ENCODE measurements around the gene CYP27A1.

DNA sequence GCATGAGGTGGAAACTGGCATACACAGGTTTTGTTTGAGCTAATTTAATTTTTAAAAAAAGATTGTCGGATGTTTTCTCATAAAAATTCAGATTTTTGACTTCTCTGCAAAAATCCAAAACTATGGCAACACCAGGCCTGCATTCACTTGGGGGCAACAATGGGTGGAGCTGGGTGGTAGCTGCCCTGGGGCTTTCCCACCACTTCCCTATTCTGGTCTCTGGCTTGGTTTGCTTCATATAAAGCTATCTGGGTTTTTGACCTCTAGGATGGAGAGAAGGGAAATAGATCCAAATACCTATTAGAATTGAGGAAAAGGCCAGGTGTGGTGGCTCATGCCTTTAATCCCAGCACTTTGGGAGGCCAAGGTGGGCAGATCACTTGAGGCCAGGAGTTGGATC lies 5.5 kb upstream of the CYP27A1 start:
- TF ChIP-seq EZH2 (IDR thresholded peaks at IDR 0.05; ENCODE audit: low read depth) (no peak), CTCF (conservative IDR thresholded peaks at IDR 0.05) (no peak)

All from PC-9 (cell line).